Cardiac fibroblast (primary cell): ENCODE data around the gene LAPTM5.

ENCODE experiments used
- DNase-seq, 2 donors: peaks; one replicate each; pipeline versions ENCODE4 v3.0.0 to v3.0.0-alpha.2; 2010; ENCODE audit warnings: low read depth in 2 of 2
- H3K4me3 ChIP-seq, 2 donors: replicated peaks in 1 of 2; 1 replicate in 1 of 2; 2 replicates in 1 of 2; pipeline ENCODE4 v1.5.1; 2011; ENCODE audit warnings: low read depth in 2 of 2, low read length in 2 of 2, mild to moderate bottlenecking in 2 of 2, moderate library complexity in 1 of 2
- CTCF ChIP-seq: IDR thresholded peaks from one replicate; pipeline ENCODE4 v1.5.1; 2011; ENCODE audit warnings: low read depth, mild to moderate bottlenecking, low read length, inconsistent platforms

Gene LAPTM5

GRCh38 chr1:30780409-30780808, 22.8 kb upstream of the LAPTM5 start:
- no peak for DNase-seq
- no peak for TF ChIP-seq CTCF
- no peak overlapping the region for H3K4me3 ChIP-seq

GRCh38 chr1:30779294-30780071, 21.9 kb upstream of the LAPTM5 start:
- peak; percentile 92 for TF ChIP-seq CTCF
- peak; percentile 68 to 76 for DNase-seq
- no peak overlapping the region for H3K4me3 ChIP-seq

- no peak for DNase-seq
- no peak for TF ChIP-seq CTCF
- H3K4me3 ChIP-seq, result no peak overlapping the region
These were observed 21.4 kb upstream of the LAPTM5 start for GRCh38 chr1:30778979-30779293.

GRCh38 chr1:30778154-30778978, 20.8 kb upstream of the LAPTM5 start:
- no peak overlapping the region for H3K4me3 ChIP-seq
- peak; percentile 80 to 87 for DNase-seq
- no peak for TF ChIP-seq CTCF

- TF ChIP-seq CTCF, result peak; percentile 10
These were observed 20.3 kb upstream of the LAPTM5 start for GRCh38 chr1:30777904-30778153.

GRCh38 chr1:30777060-30777903, 19.7 kb upstream of the LAPTM5 start:
- TF ChIP-seq CTCF, result no peak
- no peak for DNase-seq
- no peak overlapping the region for H3K4me3 ChIP-seq

More at GRCh38 chr1:30777904-30778153, 20.3 kb upstream of the LAPTM5 start:
- no peak for DNase-seq
- H3K4me3 ChIP-seq, result no peak overlapping the region
